T-helper 2 cell treated with Interferon-gamma antibody and Interleukin-4, amounts not matched to agents 5 μg/mL and 100 μg/mL, for 36 hours (primary cell): Measurements from ENCODE around the gene ACAD10.
A peak's percentile ranks its signal among the peaks of the same experiment; 100 is the strongest.

ENCODE experiments used
- DNase-seq: peaks from one replicate; pipeline ENCODE4 v3.0.0; 2021; ENCODE audit warnings: low spot score
- H3K27ac Mint-ChIP-seq: one replicate; pipeline ENCODE4 v1.8.0; 2021; ENCODE audit warnings: mild to moderate bottlenecking, mixed read lengths
- H3K27me3 Mint-ChIP-seq: one replicate; pipeline ENCODE4 v1.8.0; 2021; ENCODE audit warnings: low read depth, mixed read lengths
- H3K36me3 Mint-ChIP-seq: one replicate; pipeline ENCODE4 v1.8.0; 2021; ENCODE audit warnings: low read depth, mixed read lengths
- H3K4me1 Mint-ChIP-seq: one replicate; pipeline ENCODE4 v1.8.0; 2021; ENCODE audit warnings: low read depth, mixed read lengths
- H3K4me3 Mint-ChIP-seq: one replicate; pipeline ENCODE4 v1.8.0; 2022; ENCODE audit warnings: mild to moderate bottlenecking, moderate library complexity, mixed read lengths
- H3K9me3 Mint-ChIP-seq: one replicate; pipeline ENCODE4 v1.8.0; 2021; ENCODE audit warnings: mixed read lengths

ACAD10 gene

DNA sequence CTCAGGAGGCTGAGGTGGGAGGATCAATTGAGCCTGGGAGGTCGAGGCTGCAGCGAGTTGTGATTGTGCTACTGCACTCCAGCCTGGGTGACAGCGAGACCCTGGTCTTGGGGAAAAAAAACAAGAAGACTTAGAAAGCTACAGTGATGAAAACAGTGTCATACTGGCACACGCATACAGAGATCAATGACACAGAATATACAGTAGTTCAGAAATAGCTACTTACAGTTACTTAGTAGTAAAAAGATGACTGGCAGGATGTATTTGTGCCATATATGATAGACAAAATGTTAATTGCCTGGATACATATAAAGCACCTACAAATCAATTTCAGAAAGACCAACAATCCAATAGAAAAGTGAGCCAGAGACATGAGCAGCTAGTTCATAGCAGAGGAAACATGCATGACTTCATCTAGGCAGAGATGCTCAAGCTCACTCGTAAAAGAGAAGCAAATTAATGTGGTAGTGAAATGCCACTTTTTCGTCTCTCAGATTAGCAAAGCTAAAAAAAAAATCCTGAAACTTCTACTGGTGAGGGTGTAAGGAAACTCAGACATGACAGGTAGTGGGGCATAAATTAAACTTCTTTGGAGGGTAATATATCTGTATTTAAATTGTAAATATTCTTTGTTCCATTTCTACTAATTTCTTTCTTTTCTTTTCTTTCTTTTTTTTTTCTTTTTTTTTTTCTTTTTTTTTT is 78.4 kb downstream of the ACAD10 start:
- Mint-ChIP-seq H3K27ac (no peak overlapping the region), H3K9me3 (no peaks in the 10 kb centered on the region), H3K27me3 (peaks cover 28% of the 10 kb centered on the region), H3K36me3 (peaks cover 1% of the 10 kb centered on the region), H3K4me3 (no peak overlapping the region), H3K4me1 (peaks cover 11% of the 10 kb centered on the region)
- DNase-seq: no peak

DNA sequence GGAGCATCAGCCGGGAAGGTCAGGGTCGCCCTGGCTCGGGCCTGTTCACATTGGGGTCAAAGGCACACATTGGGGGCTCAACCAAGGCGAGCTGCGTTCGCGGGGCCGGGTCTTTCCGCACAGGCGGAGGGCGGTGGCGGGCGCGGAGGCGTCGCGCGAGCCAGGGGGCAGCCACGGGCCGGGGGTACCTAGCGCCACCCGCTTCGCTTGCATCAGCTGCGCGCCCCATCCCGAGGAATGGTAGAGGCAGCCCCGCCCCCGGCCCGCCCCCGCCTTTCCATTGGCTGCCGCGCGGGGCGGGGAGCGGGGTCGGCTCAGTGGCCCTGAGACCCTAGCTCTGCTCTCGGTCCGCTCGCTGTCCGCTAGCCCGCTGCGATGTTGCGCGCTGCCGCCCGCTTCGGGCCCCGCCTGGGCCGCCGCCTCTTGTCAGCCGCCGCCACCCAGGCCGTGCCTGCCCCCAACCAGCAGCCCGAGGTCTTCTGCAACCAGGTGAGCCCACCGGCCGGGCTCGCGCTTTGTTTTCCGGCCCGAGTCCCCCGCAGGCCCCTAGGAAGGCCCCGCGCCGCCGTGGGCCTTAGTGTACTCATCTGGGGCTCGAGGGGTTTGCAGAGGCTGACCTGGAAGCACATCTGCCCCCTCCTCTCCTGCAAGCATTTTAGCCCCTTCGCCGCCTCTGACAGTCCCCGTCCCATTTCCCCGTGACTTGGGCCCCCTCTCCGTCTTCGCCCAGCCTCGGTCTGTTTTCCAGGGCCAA is 80.9 kb downstream of the ACAD10 start, which contains the start of gene ALDH2:
Gene ALDH2, plus strand, starts transcription at position 326 of the 754 bp plus-strand sequence. Its CDS starts 50 bp downstream, at position 376.
- H3K9me3 Mint-ChIP-seq: no peaks in the 10 kb centered on the region
- DNase-seq: peak; percentile 16
- H3K4me3 Mint-ChIP-seq: peak within 1 kb of the TSS; percentile 77
- H3K36me3 Mint-ChIP-seq: peaks cover 1% of the 10 kb centered on the region
- H3K27me3 Mint-ChIP-seq: peaks cover 28% of the 10 kb centered on the region
- H3K4me1 Mint-ChIP-seq: peaks cover 8% of the 10 kb centered on the region
- peak within 1 kb of the TSS; percentile 5 for H3K27ac Mint-ChIP-seq

DNA sequence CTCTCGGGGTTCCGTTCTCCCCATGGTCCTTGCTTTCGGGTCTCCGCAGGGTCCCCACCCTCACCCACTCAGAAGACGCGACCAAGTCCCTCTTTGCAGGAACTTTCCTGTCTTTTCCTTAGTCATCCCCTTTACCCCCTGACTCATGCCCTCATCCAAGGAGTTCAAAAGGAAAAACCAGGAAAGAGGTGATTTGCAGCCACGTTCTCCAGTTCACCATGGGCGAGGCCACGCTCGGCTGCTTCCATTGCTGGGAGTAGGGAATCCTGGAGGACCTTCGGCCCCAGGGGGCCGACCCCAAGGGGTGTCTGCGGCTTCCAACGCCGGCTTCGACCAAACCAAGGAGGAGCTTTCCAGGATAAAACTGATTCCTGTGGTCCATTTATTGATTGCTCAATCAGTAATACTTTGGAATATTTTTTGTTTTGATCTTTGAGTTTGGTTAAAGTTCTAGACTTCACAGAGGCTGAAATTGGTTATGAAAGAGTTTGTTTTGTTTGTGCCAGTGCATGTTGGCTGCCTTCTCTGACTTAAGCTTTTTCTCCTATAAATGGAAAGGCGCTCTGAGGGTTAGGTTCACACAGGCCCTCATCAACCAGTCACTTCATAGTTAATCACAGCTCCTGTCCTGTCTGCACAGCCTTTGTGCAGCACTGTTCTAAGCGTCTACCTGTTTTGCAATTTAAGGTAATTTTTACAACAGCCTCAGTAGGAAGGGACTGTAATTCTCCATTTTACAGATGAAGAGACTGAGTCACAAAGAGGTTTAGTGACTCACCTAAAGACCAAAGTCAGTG is 81.7 kb downstream of the ACAD10 start:
- H3K4me3 Mint-ChIP-seq: peak overlapping the region; percentile 77
- no peaks in the 10 kb centered on the region for H3K9me3 Mint-ChIP-seq
- H3K27me3 Mint-ChIP-seq: peaks cover 28% of the 10 kb centered on the region
- no peak for DNase-seq
- peaks cover 8% of the 10 kb centered on the region for H3K4me1 Mint-ChIP-seq
- H3K27ac Mint-ChIP-seq: peak overlapping the region; percentile 5
- peaks cover 1% of the 10 kb centered on the region for H3K36me3 Mint-ChIP-seq

DNA sequence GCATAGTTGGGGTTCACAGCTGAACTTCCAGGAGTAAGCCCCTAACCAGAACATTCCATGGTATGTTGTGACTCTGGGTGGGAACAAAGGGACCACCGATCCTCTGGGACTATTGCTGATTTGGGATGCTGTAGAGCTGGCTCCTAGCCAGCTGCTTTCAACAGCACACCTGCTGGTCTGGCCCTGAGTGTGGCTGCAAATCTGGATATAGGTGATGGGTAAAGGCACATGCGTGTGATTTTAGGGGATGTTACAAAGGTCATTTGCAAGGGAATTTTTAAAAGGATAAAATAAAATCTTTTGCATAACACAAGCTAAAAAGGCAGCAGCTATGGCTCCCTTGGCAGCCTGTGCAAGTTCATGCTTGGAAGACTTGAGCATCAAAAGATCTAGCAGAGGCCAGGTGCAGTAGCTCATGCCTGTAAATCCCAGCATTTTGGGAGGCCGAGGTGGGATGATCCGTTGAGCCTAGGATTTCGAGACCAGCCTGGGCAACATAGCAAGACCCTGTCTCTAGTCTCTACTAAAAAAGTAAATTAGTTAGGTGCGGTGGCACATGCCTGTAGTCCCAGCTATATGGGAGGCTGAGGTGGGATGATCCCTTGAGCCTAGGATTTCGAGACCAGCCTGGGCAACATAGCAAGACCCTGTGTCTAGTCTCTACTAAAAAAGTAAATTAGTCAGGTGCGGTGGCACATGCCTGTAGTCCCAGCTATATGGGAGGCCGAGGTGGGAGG is 82.5 kb downstream of the ACAD10 start:
- H3K4me3 Mint-ChIP-seq: no peak overlapping the region
- no peak overlapping the region for H3K27ac Mint-ChIP-seq

DNA sequence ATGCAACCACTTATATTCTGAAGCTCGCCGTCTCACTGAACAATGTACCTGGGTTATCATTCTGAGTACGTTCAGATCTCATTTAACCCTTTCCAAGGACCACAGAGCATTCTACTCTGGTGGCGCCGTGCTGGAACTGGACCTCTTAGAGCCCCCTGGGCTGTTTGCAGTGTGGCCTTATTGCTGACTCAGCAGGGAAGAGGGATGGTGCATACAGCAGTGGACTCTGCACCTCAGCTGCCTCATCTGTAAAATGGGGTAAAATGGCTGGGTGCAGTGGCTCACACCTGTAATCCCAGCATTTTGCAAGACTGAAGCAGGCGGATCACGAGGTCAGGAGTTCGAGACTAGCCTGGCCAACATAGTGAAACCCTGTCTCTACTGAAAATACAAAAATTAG is 83.7 kb downstream of the ACAD10 start:
- Mint-ChIP-seq H3K36me3 (peaks cover 1% of the 10 kb centered on the region), H3K27me3 (peaks cover 22% of the 10 kb centered on the region), H3K27ac (no peak overlapping the region), H3K4me3 (no peak overlapping the region), H3K9me3 (no peaks in the 10 kb centered on the region), H3K4me1 (peaks cover 8% of the 10 kb centered on the region)
- DNase-seq: no peak

More for the DNA sequence above, 82.5 kb downstream of the ACAD10 start:
- H3K27me3 Mint-ChIP-seq: peaks cover 28% of the 10 kb centered on the region
- peaks cover 8% of the 10 kb centered on the region for H3K4me1 Mint-ChIP-seq
- DNase-seq: no peak
- peaks cover 1% of the 10 kb centered on the region for H3K36me3 Mint-ChIP-seq
- no peaks in the 10 kb centered on the region for H3K9me3 Mint-ChIP-seq

DNA sequence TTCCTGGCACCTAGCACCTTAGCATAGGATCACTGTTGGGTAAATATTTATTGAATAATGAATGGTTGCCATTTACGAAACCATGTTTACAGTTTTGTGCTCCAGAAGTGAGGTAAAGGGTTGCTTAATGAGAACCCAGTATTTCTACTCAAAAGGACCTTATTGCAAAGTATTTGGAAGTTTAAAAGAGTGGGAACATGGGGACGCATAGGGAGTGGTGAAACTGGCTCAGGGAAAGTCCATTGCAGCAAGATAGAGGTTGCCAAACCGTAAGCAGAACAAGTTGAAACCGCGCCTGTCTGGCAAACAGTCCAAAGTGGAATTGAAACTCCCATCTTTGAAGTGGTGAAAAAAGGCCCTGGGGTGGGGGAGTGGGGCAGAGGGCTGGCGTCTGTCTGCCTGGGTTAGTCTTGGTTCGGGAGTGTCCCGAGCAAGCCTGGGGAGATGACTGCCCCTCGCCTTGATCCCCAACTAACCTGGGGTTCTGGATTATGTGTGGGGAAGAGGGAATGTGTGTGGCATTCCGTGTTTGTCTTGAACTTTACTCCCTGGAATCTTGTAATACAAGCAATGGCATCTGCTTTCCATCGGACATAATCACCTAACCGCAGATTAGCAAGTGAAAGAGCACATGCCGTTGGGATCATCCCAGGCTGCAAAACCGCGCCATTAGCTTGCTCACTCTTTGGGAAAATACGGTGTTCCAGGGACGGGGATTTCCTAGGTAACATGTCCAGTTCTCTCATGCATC is 88.1 kb downstream of the ACAD10 start:
- no peak for DNase-seq
- H3K27me3 Mint-ChIP-seq: peaks cover 2% of the 10 kb centered on the region
- H3K36me3 Mint-ChIP-seq: no peaks in the 10 kb centered on the region
- H3K27ac Mint-ChIP-seq: no peak overlapping the region
- H3K4me3 Mint-ChIP-seq: no peak overlapping the region
- peaks cover 11% of the 10 kb centered on the region for H3K4me1 Mint-ChIP-seq
- no peaks in the 10 kb centered on the region for H3K9me3 Mint-ChIP-seq

DNA sequence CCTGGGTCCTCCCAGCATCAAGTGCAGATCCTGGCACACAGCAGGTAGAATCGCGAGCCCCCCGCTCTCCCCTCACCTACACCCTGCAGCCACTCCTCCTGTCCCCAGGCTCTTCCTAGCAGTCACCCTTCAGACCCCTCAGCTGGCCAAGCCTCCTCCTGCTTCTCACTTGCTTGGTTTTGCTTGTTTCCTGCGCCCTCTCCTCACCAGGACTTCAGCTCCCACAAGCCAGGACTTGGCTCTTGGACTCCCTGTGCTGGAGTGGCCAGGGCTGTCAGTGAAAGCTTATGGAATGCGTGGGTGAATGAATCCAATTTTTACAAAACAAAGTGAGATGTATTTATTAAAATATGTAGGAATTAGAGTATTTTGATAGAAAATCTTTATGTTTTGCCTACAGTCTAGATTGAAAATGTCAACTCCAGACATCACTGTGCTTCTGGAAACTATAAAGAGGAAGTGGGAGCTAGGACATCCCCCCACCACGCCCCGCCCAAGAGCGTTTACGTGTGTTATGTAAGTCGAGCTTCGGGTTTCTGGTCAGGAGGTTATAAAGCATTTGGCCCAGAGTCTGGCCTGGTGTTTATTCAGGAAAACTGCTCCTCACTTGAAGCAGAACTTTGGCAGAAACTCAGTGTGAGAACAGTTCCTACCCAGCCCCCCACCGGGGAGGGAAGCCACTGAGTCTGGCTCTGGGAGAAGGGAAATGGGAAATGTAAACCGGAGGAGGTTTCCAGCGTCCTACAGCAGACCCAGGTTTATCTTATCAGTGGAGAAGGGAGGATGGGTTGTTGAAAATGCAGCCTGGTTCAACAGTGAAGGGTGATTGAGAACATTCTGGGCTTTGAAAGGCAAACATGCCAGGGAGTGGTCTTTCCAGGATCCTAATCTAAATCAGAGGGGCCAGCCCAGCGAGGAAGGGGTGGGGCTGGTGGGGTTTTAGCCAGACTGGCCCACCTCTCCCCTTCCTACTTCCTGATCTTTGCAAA is 89.6 kb downstream of the ACAD10 start:
- Mint-ChIP-seq H3K27ac (peak overlapping the region; percentile 19), H3K36me3 (no peaks in the 10 kb centered on the region), H3K4me1 (peaks cover 11% of the 10 kb centered on the region), H3K9me3 (no peaks in the 10 kb centered on the region), H3K4me3 (no peak overlapping the region), H3K27me3 (peaks cover 2% of the 10 kb centered on the region)
- no peak for DNase-seq

DNA sequence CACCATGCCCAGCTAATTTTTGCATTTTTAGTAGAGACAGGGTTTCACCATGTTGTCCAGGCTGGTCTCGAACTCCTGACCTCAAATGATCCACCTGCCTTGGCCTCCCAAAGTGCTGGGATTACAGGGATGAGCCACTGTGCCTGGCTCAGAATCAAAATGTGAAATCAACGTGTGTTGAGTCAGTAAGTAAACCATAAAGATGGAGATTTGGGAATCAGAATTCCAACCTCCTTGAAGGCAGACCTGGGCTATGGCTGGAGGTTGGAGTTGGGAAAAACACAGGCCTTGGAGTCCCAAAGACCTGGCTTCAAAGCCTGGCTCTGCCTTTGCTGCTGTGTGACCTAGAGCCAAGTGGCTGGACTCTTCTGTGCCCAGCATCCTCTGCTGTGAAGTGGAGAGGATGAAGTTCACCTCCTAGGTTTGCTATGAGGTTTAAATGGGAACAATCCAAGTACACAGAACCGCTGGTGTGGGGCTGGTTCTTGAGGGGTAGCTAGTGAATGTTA is 91.0 kb downstream of the ACAD10 start:
- Mint-ChIP-seq H3K4me3 (no peak overlapping the region), H3K4me1 (peaks cover 11% of the 10 kb centered on the region), H3K9me3 (no peaks in the 10 kb centered on the region), H3K36me3 (no peaks in the 10 kb centered on the region), H3K27me3 (peaks cover 2% of the 10 kb centered on the region), H3K27ac (no peak overlapping the region)
- no peak for DNase-seq

DNA sequence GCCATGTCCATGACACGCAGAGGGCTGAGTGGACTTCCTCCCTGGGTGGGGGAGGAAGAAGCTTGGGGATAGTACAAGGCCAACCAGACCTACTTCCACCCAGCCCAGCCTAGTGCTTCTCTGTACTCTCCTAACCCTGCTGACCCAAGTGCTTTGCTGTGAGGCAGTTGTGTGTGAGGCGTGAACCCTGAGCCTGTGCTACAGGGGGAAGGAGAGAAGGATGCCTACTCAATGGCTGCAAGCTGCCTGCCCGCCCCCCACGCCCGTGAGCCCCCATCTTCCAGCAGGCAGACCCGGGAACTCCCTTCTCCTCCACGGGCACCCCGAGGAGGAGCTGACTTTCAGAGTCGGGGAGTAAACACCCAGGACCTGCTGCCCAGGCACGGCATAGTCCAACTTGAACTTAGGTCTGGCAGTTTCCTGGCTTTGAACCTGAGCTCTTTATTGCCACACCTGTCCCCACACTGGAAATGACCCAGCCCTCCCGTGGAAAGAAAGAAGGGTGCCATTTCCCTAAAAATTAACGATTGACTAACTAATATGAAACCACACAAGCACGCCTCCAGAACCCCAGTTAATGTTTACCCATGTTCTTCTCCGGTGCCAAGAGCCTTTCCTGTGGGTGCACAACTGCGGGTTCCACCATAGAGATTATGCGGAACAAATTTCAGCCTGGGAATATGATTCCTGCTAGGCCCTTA is 91.6 kb downstream of the ACAD10 start:
- H3K27ac Mint-ChIP-seq: no peak overlapping the region
- H3K4me1 Mint-ChIP-seq: peaks cover 11% of the 10 kb centered on the region
- no peaks in the 10 kb centered on the region for H3K9me3 Mint-ChIP-seq
- H3K4me3 Mint-ChIP-seq: no peak overlapping the region
- peaks cover 2% of the 10 kb centered on the region for H3K27me3 Mint-ChIP-seq
- DNase-seq: no peak
- no peaks in the 10 kb centered on the region for H3K36me3 Mint-ChIP-seq

DNA sequence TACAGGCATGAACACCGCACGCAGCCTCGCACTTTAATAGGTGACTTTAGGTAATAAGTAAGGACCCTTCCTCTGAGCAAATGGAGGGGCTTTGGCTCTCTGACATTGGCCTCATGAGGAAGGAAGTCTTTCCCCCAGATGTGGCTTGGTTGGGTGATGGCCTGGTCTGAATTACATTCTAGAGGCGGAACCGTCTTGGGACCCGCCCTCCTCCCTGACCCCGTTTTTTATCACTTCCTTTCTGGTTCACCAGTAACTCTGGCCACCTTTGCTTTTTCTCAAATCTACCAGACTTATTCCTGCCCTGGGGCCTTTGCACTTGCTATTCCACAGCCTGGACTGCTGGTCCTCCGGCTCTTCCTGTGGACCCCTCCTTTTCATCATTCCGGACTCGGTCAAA is 94.3 kb downstream of the ACAD10 start:
- Mint-ChIP-seq H3K36me3 (no peaks in the 10 kb centered on the region), H3K27me3 (no peaks in the 10 kb centered on the region), H3K4me1 (peaks cover 8% of the 10 kb centered on the region), H3K9me3 (no peaks in the 10 kb centered on the region), H3K27ac (no peak overlapping the region), H3K4me3 (no peak overlapping the region)
- DNase-seq: no peak

DNA sequence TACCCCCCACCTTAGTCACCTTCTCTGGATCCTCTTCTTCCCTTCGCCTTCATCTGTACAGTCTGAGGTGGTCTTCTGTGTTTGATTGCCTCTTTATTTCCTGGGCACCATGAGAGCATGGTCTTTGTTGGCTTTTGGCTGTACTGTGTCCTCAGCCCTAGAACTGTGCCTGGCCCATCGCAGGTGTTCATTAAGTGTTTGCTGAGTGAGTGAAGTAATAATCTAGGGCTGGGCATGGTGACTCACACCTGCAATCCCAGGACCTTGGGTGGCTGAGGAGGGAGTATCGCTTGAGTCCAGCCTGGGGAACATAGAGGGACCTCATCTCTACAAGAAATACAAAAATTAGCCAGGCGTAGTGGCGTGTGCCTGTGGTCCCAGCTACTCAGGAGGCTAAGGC is 94.8 kb downstream of the ACAD10 start:
- no peaks in the 10 kb centered on the region for H3K36me3 Mint-ChIP-seq
- no peak overlapping the region for H3K27ac Mint-ChIP-seq

More for the DNA sequence above, 94.8 kb downstream of the ACAD10 start:
- no peak for DNase-seq
- Mint-ChIP-seq H3K27me3 (no peaks in the 10 kb centered on the region), H3K4me1 (peaks cover 5% of the 10 kb centered on the region), H3K9me3 (no peaks in the 10 kb centered on the region), H3K4me3 (no peak overlapping the region)
